Liver (tissue), 9 donors: Measurements from ENCODE around the gene IL20. TPM values are rescaled to one million over a fixed set of nuclear protein-coding genes. Genes with fewer than 3 reads are reported as not detected.
A peak's percentile ranks its signal among the peaks of the same experiment; 100 is the strongest.

ENCODE experiments used
- DNase-seq: peaks from one replicate; pipeline ENCODE4 v3.0.0-alpha.2; 2017; ENCODE audit warnings: low spot score
- H3K27ac ChIP-seq, 2 donors: one replicate each; pipeline ENCODE4 v1.7.0; 2013; ENCODE audit warnings: inconsistent platforms in 2 of 2, low read length in 2 of 2, control low read depth in 1 of 2, low read depth in 1 of 2, mild to moderate bottlenecking in 1 of 2
- H3K27me3 ChIP-seq, 4 donors: one replicate each; pipeline versions ENCODE4 v1.6.1 to v1.7.0; 2013; ENCODE audit warnings: low read length in 3 of 4, inconsistent platforms in 1 of 4, mild to moderate bottlenecking in 1 of 4, moderate library complexity in 1 of 4; ENCODE audit not compliant: control insufficient read depth in 4 of 4, insufficient read depth in 4 of 4
- H3K36me3 ChIP-seq, 4 donors: one replicate each; pipeline versions ENCODE4 v1.6.1 to v1.7.0; 2013; ENCODE audit warnings: low read length in 3 of 4, mild to moderate bottlenecking in 3 of 4, low read depth in 1 of 4, moderate library complexity in 1 of 4; ENCODE audit not compliant: control insufficient read depth in 4 of 4, insufficient read depth in 3 of 4
- H3K4me1 ChIP-seq, 4 donors: one replicate each; pipeline versions ENCODE4 v1.6.1 to v1.7.0; 2013; ENCODE audit warnings: low read length in 3 of 4, mild to moderate bottlenecking in 3 of 4, moderate library complexity in 1 of 4; ENCODE audit not compliant: control insufficient read depth in 4 of 4, insufficient read depth in 4 of 4
- H3K4me3 ChIP-seq, 3 donors: one replicate each; pipeline versions ENCODE4 v1.6.1 to v1.7.0; 2013; ENCODE audit warnings: low read length in 3 of 3, control low read depth in 1 of 3, low read depth in 1 of 3, mild to moderate bottlenecking in 1 of 3
- H3K9ac ChIP-seq, 2 donors: one replicate each; pipeline ENCODE4 v1.7.0; 2013; ENCODE audit warnings: low read length in 2 of 2, mild to moderate bottlenecking in 2 of 2, moderate library complexity in 2 of 2, control low read depth in 1 of 2, low read depth in 1 of 2
- H3K9me3 ChIP-seq, 4 donors: one replicate each; pipeline versions ENCODE4 v1.6.1 to v1.7.0; 2013; ENCODE audit warnings: low read length in 3 of 4; ENCODE audit not compliant: control insufficient read depth in 4 of 4
- EGR1 ChIP-seq, 2 donors: IDR thresholded peaks; 2 replicates each; pipeline ENCODE4 v1.6.1; 2016 to 2018; ENCODE audit warnings: antibody characterized with exemption in 2 of 2, low read depth in 2 of 2
- FOXA2 ChIP-seq: IDR thresholded peaks from 2 replicates; pipeline ENCODE4 v1.6.1; 2016; ENCODE audit warnings: antibody characterized with exemption
- GABPA ChIP-seq, 2 donors: IDR thresholded peaks in 1 of 2; conservative IDR thresholded peaks in 1 of 2; 2 replicates each; pipeline ENCODE4 v1.6.1; 2016; ENCODE audit warnings: antibody characterized with exemption in 2 of 2, mild to moderate bottlenecking in 1 of 2, moderate library complexity in 1 of 2
- HNF4A ChIP-seq, 2 donors: conservative IDR thresholded peaks; 2 replicates each; pipeline ENCODE4 v1.6.1; 2016; ENCODE audit warnings: antibody characterized with exemption in 2 of 2, mild to moderate bottlenecking in 2 of 2
- MAX ChIP-seq: IDR thresholded peaks from 2 replicates; pipeline ENCODE4 v1.6.1; 2016; ENCODE audit warnings: antibody characterized with exemption
- RAD21 ChIP-seq, 2 donors: IDR thresholded peaks; 2 replicates each; pipeline ENCODE4 v1.6.1; 2016; ENCODE audit warnings: antibody characterized with exemption in 2 of 2, mild to moderate bottlenecking in 2 of 2
- RXRA ChIP-seq, 2 donors: IDR thresholded peaks; 2 replicates each; pipeline ENCODE4 v1.6.1; 2017 to 2018; ENCODE audit warnings: antibody characterized with exemption in 2 of 2, mild to moderate bottlenecking in 1 of 2
- SP1 ChIP-seq: IDR thresholded peaks from 2 replicates; pipeline ENCODE4 v1.6.1; 2018; ENCODE audit warnings: antibody characterized with exemption, mild to moderate bottlenecking
- TAF1 ChIP-seq: conservative IDR thresholded peaks from 2 replicates; pipeline ENCODE4 v1.6.1; 2016; ENCODE audit warnings: antibody characterized with exemption, mild to moderate bottlenecking
- YY1 ChIP-seq: IDR thresholded peaks from 2 replicates; pipeline ENCODE4 v1.6.1; 2016; ENCODE audit warnings: antibody characterized with exemption, mild to moderate bottlenecking
- WGBS: extraction: QIAGEN DNeasy Blood & Tissue Kit; methylation state at CpG from one replicate; pipeline ENCODE4 v1.1.7; 2013; 5-methylcytosine and 5-hydroxymethylcytosine counted together
- polyA plus RNA-seq, 2 donors: library from polyadenylated mRNA; stranded (reverse) in 1 of 2; unstranded in 1 of 2; fragments of 200-250 nt in 1 of 2; fragments of >200 nt in 1 of 2; fragmentation: Nextera tagmentation in 1 of 2; extraction: Ambion mirVana in 1 of 2; gene quantifications; one replicate each; pipeline versions ENCODE4 v1.2.1 to v1.2.3, GENCODE V29; 2013 to 2015
- total RNA-seq, 2 donors: library from RNA; depleted of rRNA; stranded (reverse); fragments of >200 nt; gene quantifications; one replicate each; pipeline ENCODE4 v1.2.3, GENCODE V29; 2014
- TF ChIP-seq, protein P1 (sequence below): fragments of 150-350 bp; IDR thresholded peaks from 2 replicates; pipeline ENCODE4 v1.5.1; 2017; ENCODE audit warnings: improper control_type of control experiment, low read depth, low read length; ENCODE audit not compliant: missing input control
- TF ChIP-seq, protein P2 (sequence below): IDR thresholded peaks from 2 replicates; pipeline ENCODE4 v1.6.1; 2016; ENCODE audit warnings: antibody characterized with exemption
- donor health status: healthy.
- donor health status: healthy.
- donor health status: healthy.
- donor health status: healthy.
- donor health status: healthy.

The IL20 gene
- total and polyA plus RNA-seq, 4 donors, result 0.17 TPM; not detected in 3

- H3K27ac ChIP-seq, result peak overlapping the region in 1 of 2 donors; percentile 44
- TF ChIP-seq SP1, result peak; percentile 24
- TF ChIP-seq HNF4A (conservative IDR thresholded peaks at IDR 0.05), result no peak
- peak overlapping the region; percentile 39 to 57 (median 53) for H3K4me3 ChIP-seq
- no peak overlapping the region for H3K9ac ChIP-seq
- no peak for DNase-seq
- H3K36me3 ChIP-seq, result no peaks in the 10 kb centered on the region
- H3K27me3 ChIP-seq, result no peaks in the 10 kb centered on the region
- H3K9me3 ChIP-seq, result no peaks in the 10 kb centered on the region
- H3K4me1 ChIP-seq, result peaks cover 0 to 19% (median 13%) of the 10 kb centered on the region in 4 donors
- WGBS, result 3% methylated on average over 69 of the region's 69 CpGs
Measured at GRCh38 chr1:206909161-206909882, 43.9 kb downstream of the IL20 start.

DNA sequence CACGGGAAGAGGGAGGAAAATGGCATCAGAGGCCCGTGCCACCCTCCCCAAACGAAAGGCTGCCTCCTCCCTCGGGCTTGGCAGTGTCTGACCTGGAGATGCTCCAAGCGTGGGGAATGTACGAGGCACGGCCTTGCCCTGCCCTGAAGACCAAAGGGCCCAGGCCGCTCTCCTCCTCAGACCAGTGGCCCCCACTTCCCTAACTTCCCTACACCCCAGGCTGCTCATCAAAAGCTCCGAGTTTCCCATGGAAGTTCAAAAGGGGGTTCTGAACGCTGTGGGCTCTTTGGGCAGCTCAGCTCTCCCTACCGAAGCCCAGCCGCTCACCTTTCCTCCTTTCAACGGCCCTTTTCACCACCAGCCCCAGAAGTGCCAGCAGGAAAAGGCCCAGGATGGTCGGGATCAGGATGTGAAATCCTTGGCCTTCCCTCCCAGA is 44.5 kb downstream of the IL20 start:
- Histone ChIP-seq H3K4me1 (peaks cover 0 to 19% (median 13%) of the 10 kb centered on the region in 4 donors), H3K9me3 (no peaks in the 10 kb centered on the region), H3K4me3 (peak overlapping the region; percentile 39 to 57 (median 53)), H3K36me3 (no peaks in the 10 kb centered on the region), H3K27ac (peak overlapping the region in 1 of 2 donors; percentile 44), H3K27me3 (no peaks in the 10 kb centered on the region), H3K9ac (no peak overlapping the region)
- no peak for DNase-seq
- WGBS, result 27% methylated on average over 14 of the region's 14 CpGs
- TF ChIP-seq RXRA (IDR thresholded peaks at IDR 0.05) (no peak), TAF1 (no peak), HNF4A (conservative IDR thresholded peaks at IDR 0.05) (no peak), EGR1 (IDR thresholded peaks at IDR 0.05; ENCODE audit: low read depth in 2 of 2) (no peak), YY1 (no peak), MAX (no peak), GABPA (IDR thresholded peaks at IDR 0.05 in 1 of 2, conservative IDR thresholded peaks at IDR 0.05 in 1 of 2) (no peak)
- TF ChIP-seq, protein P1, sequence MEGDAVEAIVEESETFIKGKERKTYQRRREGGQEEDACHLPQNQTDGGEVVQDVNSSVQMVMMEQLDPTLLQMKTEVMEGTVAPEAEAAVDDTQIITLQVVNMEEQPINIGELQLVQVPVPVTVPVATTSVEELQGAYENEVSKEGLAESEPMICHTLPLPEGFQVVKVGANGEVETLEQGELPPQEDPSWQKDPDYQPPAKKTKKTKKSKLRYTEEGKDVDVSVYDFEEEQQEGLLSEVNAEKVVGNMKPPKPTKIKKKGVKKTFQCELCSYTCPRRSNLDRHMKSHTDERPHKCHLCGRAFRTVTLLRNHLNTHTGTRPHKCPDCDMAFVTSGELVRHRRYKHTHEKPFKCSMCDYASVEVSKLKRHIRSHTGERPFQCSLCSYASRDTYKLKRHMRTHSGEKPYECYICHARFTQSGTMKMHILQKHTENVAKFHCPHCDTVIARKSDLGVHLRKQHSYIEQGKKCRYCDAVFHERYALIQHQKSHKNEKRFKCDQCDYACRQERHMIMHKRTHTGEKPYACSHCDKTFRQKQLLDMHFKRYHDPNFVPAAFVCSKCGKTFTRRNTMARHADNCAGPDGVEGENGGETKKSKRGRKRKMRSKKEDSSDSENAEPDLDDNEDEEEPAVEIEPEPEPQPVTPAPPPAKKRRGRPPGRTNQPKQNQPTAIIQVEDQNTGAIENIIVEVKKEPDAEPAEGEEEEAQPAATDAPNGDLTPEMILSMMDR, result no peak
- TF ChIP-seq, protein P2, sequence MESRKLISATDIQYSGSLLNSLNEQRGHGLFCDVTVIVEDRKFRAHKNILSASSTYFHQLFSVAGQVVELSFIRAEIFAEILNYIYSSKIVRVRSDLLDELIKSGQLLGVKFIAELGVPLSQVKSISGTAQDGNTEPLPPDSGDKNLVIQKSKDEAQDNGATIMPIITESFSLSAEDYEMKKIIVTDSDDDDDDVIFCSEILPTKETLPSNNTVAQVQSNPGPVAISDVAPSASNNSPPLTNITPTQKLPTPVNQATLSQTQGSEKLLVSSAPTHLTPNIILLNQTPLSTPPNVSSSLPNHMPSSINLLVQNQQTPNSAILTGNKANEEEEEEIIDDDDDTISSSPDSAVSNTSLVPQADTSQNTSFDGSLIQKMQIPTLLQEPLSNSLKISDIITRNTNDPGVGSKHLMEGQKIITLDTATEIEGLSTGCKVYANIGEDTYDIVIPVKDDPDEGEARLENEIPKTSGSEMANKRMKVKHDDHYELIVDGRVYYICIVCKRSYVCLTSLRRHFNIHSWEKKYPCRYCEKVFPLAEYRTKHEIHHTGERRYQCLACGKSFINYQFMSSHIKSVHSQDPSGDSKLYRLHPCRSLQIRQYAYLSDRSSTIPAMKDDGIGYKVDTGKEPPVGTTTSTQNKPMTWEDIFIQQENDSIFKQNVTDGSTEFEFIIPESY, result no peak

GRCh38 chr1:206911064-206911663 is 45.7 kb downstream of the IL20 start:
- H3K27me3 ChIP-seq, result no peaks in the 10 kb centered on the region
- 1% methylated on average over 1 of the region's 1 CpG for WGBS
- no peaks in the 10 kb centered on the region for H3K9me3 ChIP-seq
- H3K27ac ChIP-seq, result no peak overlapping the region
- no peak overlapping the region for H3K9ac ChIP-seq
- peaks cover 0 to 19% (median 13%) of the 10 kb centered on the region in 4 donors for H3K4me1 ChIP-seq
- no peak overlapping the region for H3K4me3 ChIP-seq
- H3K36me3 ChIP-seq, result no peaks in the 10 kb centered on the region
- no peak for DNase-seq
- TF ChIP-seq RXRA (IDR thresholded peaks at IDR 0.05), result no peak
- no peak for TF ChIP-seq TAF1
- TF ChIP-seq FOXA2, result no peak
- TF ChIP-seq, protein P1, result peak; percentile 87
- TF ChIP-seq RAD21 (IDR thresholded peaks at IDR 0.05), result peak; percentile 78
